Hepatocyte (in vitro differentiated cells): ENCODE measurements around the gene SEPTIN8. TPM values are rescaled to one million over a fixed set of nuclear protein-coding genes. Genes with fewer than 3 reads are reported as not detected.

Source experiments
- DNase-seq: peaks from one replicate; pipeline ENCODE4 v3.0.0-alpha.2; 2016; ENCODE audit warnings: low spot score
- H2AFZ ChIP-seq: fragments of 200-600 bp; sonication (generic); 2 replicates; pipeline ENCODE4 v1.6.0; 2016; ENCODE audit warnings: antibody characterized with exemption, mild to moderate bottlenecking
- H3K27ac ChIP-seq: fragments of 200-600 bp; sonication (generic); 2 replicates; pipeline ENCODE4 v1.5.1; 2016; ENCODE audit warnings: mild to moderate bottlenecking
- H3K27me3 ChIP-seq: fragments of 200-600 bp; sonication (generic); 2 replicates; pipeline ENCODE4 v1.6.1; 2016
- H3K36me3 ChIP-seq: fragments of 200-600 bp; sonication (generic); replicated peaks from 2 replicates; pipeline ENCODE4 v1.5.1; 2016; ENCODE audit warnings: low read depth; ENCODE audit not compliant: insufficient read depth
- H3K4me1 ChIP-seq: fragments of 200-600 bp; sonication (generic); 2 replicates; pipeline ENCODE4 v1.5.1; 2016; ENCODE audit warnings: mild to moderate bottlenecking, moderate library complexity; ENCODE audit not compliant: insufficient read depth
- H3K4me2 ChIP-seq: fragments of 200-600 bp; sonication (generic); 2 replicates; pipeline ENCODE4 v1.6.0; 2016
- H3K4me3 ChIP-seq: fragments of 200-600 bp; sonication (generic); 2 replicates; pipeline ENCODE4 v1.5.1; 2016; ENCODE audit warnings: mild to moderate bottlenecking
- H3K79me2 ChIP-seq: fragments of 200-600 bp; sonication (generic); 2 replicates; pipeline ENCODE4 v1.6.0; 2017; ENCODE audit warnings: mild to moderate bottlenecking
- H3K9me2 ChIP-seq: fragments of 200-600 bp; sonication (generic); replicated peaks from 2 replicates; pipeline ENCODE4 v1.6.0; 2017; ENCODE audit warnings: mild to moderate bottlenecking; ENCODE audit not compliant: insufficient read depth
- H3K9me3 ChIP-seq: fragments of 200-600 bp; sonication (generic); 2 replicates; pipeline ENCODE4 v1.5.1; 2016; ENCODE audit warnings: low read depth, mild to moderate bottlenecking
- H4K20me1 ChIP-seq: fragments of 200-600 bp; sonication (generic); 2 replicates; pipeline ENCODE4 v1.6.0; 2016; ENCODE audit warnings: mild to moderate bottlenecking; ENCODE audit not compliant: insufficient read depth, poor library complexity, severe bottlenecking
- CTCF ChIP-seq: fragments of 200-600 bp; sonication (generic); IDR thresholded peaks from 2 replicates; pipeline ENCODE4 v1.5.1; 2016; ENCODE audit warnings: antibody characterized with exemption, mild to moderate bottlenecking; ENCODE audit not compliant: poor library complexity
- EZH2 ChIP-seq: fragments of 200-600 bp; sonication (generic); IDR thresholded peaks from 2 replicates; pipeline ENCODE4 v1.6.1; 2016; ENCODE audit warnings: antibody characterized with exemption, mild to moderate bottlenecking, borderline replicate concordance
- EZH2phosphoT487 ChIP-seq: fragments of 200-600 bp; sonication (generic); IDR thresholded peaks from one replicate; pipeline ENCODE4 v1.6.1; 2018; ENCODE audit warnings: antibody characterized with exemption, mild to moderate bottlenecking, low read depth, moderate library complexity; ENCODE audit not compliant: unreplicated experiment, severe bottlenecking
- WGBS: methylation state at CpG from one replicate; pipeline ENCODE4 v1.1.6; 2016; ENCODE audit warnings: low lambda C conversion rate; ENCODE audit errors: missing lambda C conversion rate; 5-methylcytosine and 5-hydroxymethylcytosine counted together
- polyA plus RNA-seq: library from polyadenylated mRNA; unstranded; fragments of >200 nt; fragmentation: Nextera tagmentation; extraction: Ambion mirVana; gene quantifications from 2 replicates; pipeline ENCODE4 v1.2.1, GENCODE V29; 2016
- total RNA-seq: library from RNA; depleted of rRNA; stranded (reverse); fragments of >200 nt; gene quantifications from 2 replicates; pipeline ENCODE4 v1.2.3, GENCODE V29; 2014

The SEPTIN8 gene
- total and polyA plus RNA-seq, 2 experiments from 2014 or later, result 18.7 to 41.9 TPM

- Histone ChIP-seq H3K27ac (no peak overlapping the region), H3K9me2 (no peaks in the 10 kb centered on the region), H3K4me3 (no peak overlapping the region), H4K20me1 (no peaks in the 10 kb centered on the region), H3K4me1 (no peaks in the 10 kb centered on the region), H3K9me3 (no peaks in the 10 kb centered on the region), H3K36me3 (no peaks in the 10 kb centered on the region), H3K4me2 (no peak overlapping the region), H3K27me3 (no peaks in the 10 kb centered on the region), H2AFZ (no peak overlapping the region), H3K79me2 (peaks cover 6% of the 10 kb centered on the region)
- TF ChIP-seq CTCF (no peak), EZH2 (no peak), EZH2phosphoT487 (no peak)
- 96% methylated on average over 22 of the region's 22 CpGs for WGBS
- DNase-seq, result no peak
Observed at GRCh38 chr5:132761321-132762240, 15.5 kb downstream of the SEPTIN8 start.

- H3K4me3 ChIP-seq, result no peak overlapping the region
- no peak for DNase-seq
- 97% methylated on average over 19 of the region's 21 CpGs for WGBS
- no peak overlapping the region for H3K27ac ChIP-seq
- no peak overlapping the region for H2AFZ ChIP-seq
- H3K9me3 ChIP-seq, result no peaks in the 10 kb centered on the region
- no peaks in the 10 kb centered on the region for H3K27me3 ChIP-seq
- no peak overlapping the region for H3K4me2 ChIP-seq
- H3K79me2 ChIP-seq, result no peaks in the 10 kb centered on the region
- no peaks in the 10 kb centered on the region for H3K9me2 ChIP-seq
- no peaks in the 10 kb centered on the region for H4K20me1 ChIP-seq
- no peaks in the 10 kb centered on the region for H3K4me1 ChIP-seq
- TF ChIP-seq EZH2, result no peak
- no peak for TF ChIP-seq CTCF
- TF ChIP-seq EZH2phosphoT487, result no peak
- no peaks in the 10 kb centered on the region for H3K36me3 ChIP-seq
Observed at GRCh38 chr5:132760601-132761317, 16.3 kb downstream of the SEPTIN8 start.

GRCh38 chr5:132760049-132760420 is 17.0 kb downstream of the SEPTIN8 start:
- H3K4me1 ChIP-seq, result no peaks in the 10 kb centered on the region
- H4K20me1 ChIP-seq, result no peaks in the 10 kb centered on the region
- WGBS, result 98% methylated on average over 12 of the region's 12 CpGs
- H3K9me2 ChIP-seq, result no peaks in the 10 kb centered on the region
- DNase-seq, result no peak
- H3K9me3 ChIP-seq, result no peaks in the 10 kb centered on the region
- TF ChIP-seq EZH2phosphoT487 (no peak), EZH2 (no peak), CTCF (no peak)
- no peak overlapping the region for H3K27ac ChIP-seq
- H3K4me3 ChIP-seq, result no peak overlapping the region
- no peaks in the 10 kb centered on the region for H3K36me3 ChIP-seq
- no peak overlapping the region for H3K4me2 ChIP-seq
- H3K79me2 ChIP-seq, result no peaks in the 10 kb centered on the region
- no peaks in the 10 kb centered on the region for H3K27me3 ChIP-seq
- no peak overlapping the region for H2AFZ ChIP-seq
